ENCODE measurements around the gene PTPRA. TPM values are rescaled to one million over a fixed set of nuclear protein-coding genes. Genes with fewer than 3 reads are reported as not detected.

PTPRA gene
- total RNA-seq, 1 donor from 2014 or later: 23.5 TPM

- TF ChIP-seq, protein P1, sequence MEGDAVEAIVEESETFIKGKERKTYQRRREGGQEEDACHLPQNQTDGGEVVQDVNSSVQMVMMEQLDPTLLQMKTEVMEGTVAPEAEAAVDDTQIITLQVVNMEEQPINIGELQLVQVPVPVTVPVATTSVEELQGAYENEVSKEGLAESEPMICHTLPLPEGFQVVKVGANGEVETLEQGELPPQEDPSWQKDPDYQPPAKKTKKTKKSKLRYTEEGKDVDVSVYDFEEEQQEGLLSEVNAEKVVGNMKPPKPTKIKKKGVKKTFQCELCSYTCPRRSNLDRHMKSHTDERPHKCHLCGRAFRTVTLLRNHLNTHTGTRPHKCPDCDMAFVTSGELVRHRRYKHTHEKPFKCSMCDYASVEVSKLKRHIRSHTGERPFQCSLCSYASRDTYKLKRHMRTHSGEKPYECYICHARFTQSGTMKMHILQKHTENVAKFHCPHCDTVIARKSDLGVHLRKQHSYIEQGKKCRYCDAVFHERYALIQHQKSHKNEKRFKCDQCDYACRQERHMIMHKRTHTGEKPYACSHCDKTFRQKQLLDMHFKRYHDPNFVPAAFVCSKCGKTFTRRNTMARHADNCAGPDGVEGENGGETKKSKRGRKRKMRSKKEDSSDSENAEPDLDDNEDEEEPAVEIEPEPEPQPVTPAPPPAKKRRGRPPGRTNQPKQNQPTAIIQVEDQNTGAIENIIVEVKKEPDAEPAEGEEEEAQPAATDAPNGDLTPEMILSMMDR (IDR thresholded peaks at IDR 0.05; ENCODE audit: borderline replicate concordance): no peak
- intact Hi-C loops (cut with micrococcal nuclease): no loop called here
- no peaks in the 10 kb centered on the region for H3K9me3 ChIP-seq (replicated peaks)
- peaks cover 41% of the 10 kb centered on the region for H3K36me3 ChIP-seq
- no peak overlapping the region for H3K4me3 ChIP-seq
- no peaks in the 10 kb centered on the region for H3K27me3 ChIP-seq (ENCODE audit: low read depth)
- no peak for DNase-seq
- H3K27ac ChIP-seq (replicated peaks): no peak overlapping the region
- peaks cover 14% of the 10 kb centered on the region for H3K4me1 ChIP-seq
These were observed 13.8 kb upstream of the PTPRA start for GRCh38 chr20:2859330-2860121.

DNA sequence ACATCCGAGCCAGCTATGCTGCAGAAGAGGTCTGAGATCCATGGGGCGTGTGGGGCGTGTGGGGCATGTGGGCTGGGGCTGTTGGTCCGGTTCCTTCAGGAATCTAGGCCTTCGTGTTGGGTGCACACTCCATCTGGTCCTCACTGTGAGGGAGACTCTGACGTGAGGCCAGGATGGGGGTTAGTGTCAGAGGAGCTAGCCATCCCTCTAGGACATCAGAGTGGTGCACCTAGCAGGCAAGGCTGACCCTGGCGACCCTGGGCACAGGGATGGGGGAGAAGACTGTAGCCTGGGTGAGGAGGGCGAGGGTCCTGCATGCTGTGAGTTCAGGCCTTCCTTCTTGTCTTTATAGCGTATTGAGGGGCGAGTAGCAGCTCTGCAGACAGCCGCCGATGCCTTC lies 8.7 kb upstream of the PTPRA start:
- no peak for DNase-seq
- no peaks in the 10 kb centered on the region for H3K27me3 ChIP-seq (ENCODE audit: low read depth)
- H3K27ac ChIP-seq (replicated peaks): no peak overlapping the region
- peaks cover 64% of the 10 kb centered on the region for H3K36me3 ChIP-seq
- H3K9me3 ChIP-seq (replicated peaks): no peaks in the 10 kb centered on the region
- TF ChIP-seq, protein P1 (IDR thresholded peaks at IDR 0.05; ENCODE audit: borderline replicate concordance): no peak
- H3K4me3 ChIP-seq: no peak overlapping the region
- H3K4me1 ChIP-seq: peaks cover 2% of the 10 kb centered on the region
- intact Hi-C loops (cut with micrococcal nuclease): no loop called here

DNA sequence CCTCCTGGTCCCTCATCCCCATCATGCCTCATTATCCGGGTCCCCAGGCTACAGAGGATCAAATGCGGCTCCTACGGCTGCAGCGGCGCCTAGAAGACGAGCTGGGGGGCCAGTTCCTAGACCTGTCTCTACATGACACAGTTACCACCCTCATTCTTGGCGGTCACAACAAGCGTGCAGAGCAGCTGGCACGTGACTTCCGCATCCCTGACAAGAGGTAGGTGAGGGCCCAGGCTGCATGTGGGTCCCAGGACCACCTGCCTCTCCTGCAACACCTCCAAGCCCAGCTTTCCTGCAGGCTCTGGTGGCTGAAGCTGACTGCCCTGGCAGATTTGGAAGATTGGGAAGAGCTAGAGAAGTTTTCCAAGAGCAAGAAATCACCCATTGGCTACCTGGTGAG lies 8.2 kb upstream of the PTPRA start:
- peaks cover 64% of the 10 kb centered on the region for H3K36me3 ChIP-seq
- TF ChIP-seq, protein P1 (IDR thresholded peaks at IDR 0.05; ENCODE audit: borderline replicate concordance): no peak
- no peaks in the 10 kb centered on the region for H3K27me3 ChIP-seq (ENCODE audit: low read depth)
- H3K4me1 ChIP-seq: no peaks in the 10 kb centered on the region
- intact Hi-C loops (cut with micrococcal nuclease): no loop called here
- H3K27ac ChIP-seq (replicated peaks): no peak overlapping the region
- no peak for DNase-seq
- no peak overlapping the region for H3K4me3 ChIP-seq
- H3K9me3 ChIP-seq (replicated peaks): no peaks in the 10 kb centered on the region

GRCh38 chr20:2865630-2866029 lies 7.7 kb upstream of the PTPRA start:
- no peak for DNase-seq
- H3K4me1 ChIP-seq: peaks cover 4% of the 10 kb centered on the region
- TF ChIP-seq, protein P1 (IDR thresholded peaks at IDR 0.05; ENCODE audit: borderline replicate concordance): no peak
- H3K4me3 ChIP-seq: no peak overlapping the region
- H3K9me3 ChIP-seq (replicated peaks): no peaks in the 10 kb centered on the region
- H3K36me3 ChIP-seq: peaks cover 60% of the 10 kb centered on the region
- no peak overlapping the region for H3K27ac ChIP-seq (replicated peaks)
- intact Hi-C loops (cut with micrococcal nuclease): no loop called here
- no peaks in the 10 kb centered on the region for H3K27me3 ChIP-seq (ENCODE audit: low read depth)

DNA sequence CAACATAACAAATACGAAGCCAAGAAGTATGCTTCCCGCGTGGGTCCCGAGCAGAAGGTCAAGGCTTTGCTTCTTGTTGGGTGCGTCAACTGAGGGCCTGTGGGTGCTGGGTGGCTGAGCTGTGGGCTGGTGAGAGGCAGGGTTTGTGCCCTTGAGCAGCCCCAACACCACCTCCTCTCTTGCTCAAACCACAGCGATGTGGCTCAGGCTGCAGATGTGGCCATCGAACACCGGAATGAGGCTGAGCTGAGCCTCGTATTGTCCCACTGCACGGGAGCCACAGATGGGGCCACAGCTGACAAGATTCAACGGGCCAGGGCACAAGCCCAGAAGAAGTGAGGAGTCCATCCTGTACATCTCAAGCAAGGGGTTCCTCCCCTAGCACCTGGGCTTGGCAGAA lies 7.0 kb upstream of the PTPRA start:
- Histone ChIP-seq H3K36me3 (peaks cover 54% of the 10 kb centered on the region), H3K27me3 (ENCODE audit: low read depth) (no peaks in the 10 kb centered on the region), H3K4me1 (peaks cover 10% of the 10 kb centered on the region), H3K4me3 (no peak overlapping the region), H3K27ac (replicated peaks) (no peak overlapping the region), H3K9me3 (replicated peaks) (no peaks in the 10 kb centered on the region)
- TF ChIP-seq, protein P1 (IDR thresholded peaks at IDR 0.05; ENCODE audit: borderline replicate concordance): no peak
- intact Hi-C loops (cut with micrococcal nuclease): no loop called here
- DNase-seq: no peak
